Activated effector memory CD4-positive, alpha-beta T cell treated with anti-CD3 and anti-CD28 coated beads, Interleukin-2, amount 50 U/mL, for 16 hours (primary cell): ENCODE measurements around the gene COA7.
"Not testable (repeated sequence)": the region's sequence is repeated elsewhere in the genome, so short reads cannot be mapped to it uniquely, and the experiment has no call there.

Source experiments
- DNase-seq: peaks from one replicate; pipeline ENCODE4 v3.0.0-alpha.2; 2020

Gene COA7

GRCh38 chr1:52702886-52703787 lies 5.0 kb upstream of the COA7 start:
- peak; percentile 92 for DNase-seq

GRCh38 chr1:52695627-52696026 lies 2.5 kb downstream of the COA7 start:
- DNase-seq = no peak

GRCh38 chr1:52693843-52694242 lies 4.3 kb downstream of the COA7 start:
- no peak for DNase-seq

DNA sequence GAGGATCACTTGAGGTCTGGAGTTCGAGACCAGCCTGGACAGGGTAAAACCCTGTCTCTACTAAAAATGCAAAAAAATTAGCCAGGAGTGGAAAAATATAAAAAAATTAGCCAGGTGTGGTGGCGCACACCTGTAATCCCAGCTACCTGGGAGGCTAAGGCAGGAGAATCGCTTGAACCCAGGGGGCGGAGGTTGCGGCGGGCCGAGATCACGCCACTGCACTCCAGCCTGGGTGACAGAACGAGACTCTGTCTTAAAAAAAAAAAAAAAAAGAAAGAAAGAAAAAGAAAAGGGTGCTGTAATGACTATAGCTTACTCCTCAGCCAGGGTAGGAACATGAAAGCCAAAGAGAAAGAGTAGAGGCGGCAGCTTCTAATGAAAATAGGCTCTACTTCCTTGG lies 4.8 kb downstream of the COA7 start:
- DNase-seq = not testable (repeated sequence)

- DNase-seq = peak; percentile 8
These were observed 5.5 kb downstream of the COA7 start for GRCh38 chr1:52692697-52693096.

GRCh38 chr1:52691821-52692220 lies 6.3 kb downstream of the COA7 start:
- no peak for DNase-seq

DNA sequence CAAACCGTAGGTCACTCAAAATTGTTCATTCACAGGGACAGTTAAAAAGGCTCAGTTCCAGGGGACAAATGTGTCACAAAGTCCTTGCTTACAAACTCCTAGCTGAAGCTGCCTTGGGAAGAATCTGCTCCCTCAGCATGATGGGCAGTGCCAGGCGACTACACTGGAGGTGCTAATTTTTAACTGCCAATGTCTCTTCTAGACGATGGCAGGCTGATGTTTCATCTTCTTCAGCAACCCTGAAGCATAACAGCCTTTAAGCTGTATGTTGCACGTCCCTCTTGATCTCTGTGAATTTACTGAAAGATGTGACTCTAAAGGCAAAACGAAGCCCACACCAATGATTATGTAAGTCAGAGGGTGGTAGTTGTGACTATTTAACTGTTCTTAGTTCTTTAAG lies 11.3 kb downstream of the COA7 start:
- peak; percentile 5 for DNase-seq

DNA sequence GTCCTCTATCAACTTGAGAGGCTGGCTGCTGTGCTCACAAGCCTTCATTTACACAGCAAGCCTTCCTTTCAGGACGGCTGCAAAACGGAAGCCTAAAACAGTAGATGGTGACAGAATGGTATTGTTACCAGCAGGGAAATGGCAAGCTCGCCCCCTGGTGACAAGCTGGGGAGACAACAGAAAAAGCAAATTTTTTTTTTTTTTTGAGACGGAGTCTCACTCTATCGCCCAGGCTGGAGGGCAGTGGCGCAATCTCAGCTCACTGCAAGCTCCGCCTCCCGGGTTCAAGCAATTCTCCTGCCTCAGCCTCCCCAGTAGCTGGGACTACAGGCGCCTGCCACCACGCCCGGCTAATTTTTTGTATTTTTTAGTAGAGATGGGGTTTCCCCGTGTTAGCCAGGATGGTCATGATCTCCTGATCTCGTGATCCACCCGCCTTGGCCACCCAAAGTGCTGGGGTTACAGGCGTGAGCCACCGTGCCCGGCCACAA lies 11.8 kb downstream of the COA7 start:
- peak; percentile 90 for DNase-seq

- no peak for DNase-seq
These were observed 13.6 kb downstream of the COA7 start for GRCh38 chr1:52684545-52684944.

- DNase-seq = peak; percentile 38
These were observed 14.7 kb downstream of the COA7 start for GRCh38 chr1:52683367-52683940.

- DNase-seq = no peak
These were observed 17.0 kb downstream of the COA7 start for GRCh38 chr1:52681136-52681535.

DNA sequence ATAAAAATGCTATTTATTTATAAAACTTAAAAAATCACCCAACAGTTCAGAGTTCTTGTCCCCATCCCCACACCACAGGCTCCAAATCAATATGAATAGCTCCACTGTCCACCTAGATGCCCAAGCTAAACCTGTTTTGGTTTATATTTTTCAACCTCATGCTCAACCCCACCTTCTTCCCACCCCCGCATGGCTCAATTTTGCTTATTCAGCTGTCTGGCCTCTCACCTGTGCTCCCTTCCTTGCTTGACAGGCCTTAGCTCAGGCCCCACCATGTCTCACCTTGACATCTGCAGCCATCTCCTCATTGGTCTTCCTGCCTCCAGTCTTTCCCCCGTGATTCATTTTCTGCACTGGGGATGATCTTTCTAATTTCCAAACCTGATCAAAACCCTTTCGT lies 17.8 kb downstream of the COA7 start:
- DNase-seq = no peak

DNA sequence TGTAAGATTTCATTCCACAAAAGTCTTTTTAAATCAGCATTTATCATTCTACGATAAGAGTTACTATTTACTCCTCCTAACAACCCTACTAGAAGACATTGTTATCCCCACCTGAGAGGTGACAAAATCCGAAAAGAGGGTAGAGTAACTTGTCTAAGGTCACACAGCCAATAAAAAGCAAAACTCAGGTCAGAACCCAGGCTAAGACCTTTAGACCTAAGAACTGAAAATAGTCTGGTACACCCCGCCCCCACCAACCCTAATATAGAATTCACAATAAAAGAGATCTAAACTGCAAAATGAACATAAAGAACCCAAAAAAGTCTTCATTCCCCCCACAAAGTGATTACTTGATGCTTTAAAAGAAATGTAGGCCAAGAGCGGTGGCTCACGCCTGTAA lies 18.6 kb downstream of the COA7 start:
- no peak for DNase-seq

DNA sequence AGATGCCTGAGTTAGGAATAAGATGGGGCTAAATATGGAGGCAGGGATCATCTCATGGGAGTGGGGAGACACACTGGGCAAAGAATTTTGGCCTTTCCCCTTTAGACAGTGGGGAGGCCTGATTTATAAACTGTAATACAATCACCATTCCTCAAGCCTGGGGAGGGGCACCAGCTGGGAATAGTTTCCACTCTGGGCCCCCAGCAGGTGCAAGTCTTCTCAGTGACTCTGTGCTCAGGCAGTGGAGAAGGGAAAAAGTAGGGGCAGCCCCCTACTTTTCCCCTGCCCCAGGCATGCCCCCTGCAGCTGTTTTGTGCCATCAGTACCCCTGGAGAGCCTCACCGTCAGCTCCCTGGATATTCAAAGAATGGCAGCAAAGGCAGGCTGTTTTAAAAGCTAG lies 19.1 kb downstream of the COA7 start:
- peak; percentile 24 for DNase-seq

GRCh38 chr1:52677076-52677806 lies 20.9 kb downstream of the COA7 start:
- peak; percentile 30 for DNase-seq

GRCh38 chr1:52676249-52676903 lies 21.8 kb downstream of the COA7 start:
- DNase-seq = peak; percentile 28

GRCh38 chr1:52674497-52675384 lies 23.4 kb downstream of the COA7 start:
- peak; percentile 49 for DNase-seq

- DNase-seq = no peak
These were observed 24.6 kb downstream of the COA7 start for GRCh38 chr1:52673513-52673912.

DNA sequence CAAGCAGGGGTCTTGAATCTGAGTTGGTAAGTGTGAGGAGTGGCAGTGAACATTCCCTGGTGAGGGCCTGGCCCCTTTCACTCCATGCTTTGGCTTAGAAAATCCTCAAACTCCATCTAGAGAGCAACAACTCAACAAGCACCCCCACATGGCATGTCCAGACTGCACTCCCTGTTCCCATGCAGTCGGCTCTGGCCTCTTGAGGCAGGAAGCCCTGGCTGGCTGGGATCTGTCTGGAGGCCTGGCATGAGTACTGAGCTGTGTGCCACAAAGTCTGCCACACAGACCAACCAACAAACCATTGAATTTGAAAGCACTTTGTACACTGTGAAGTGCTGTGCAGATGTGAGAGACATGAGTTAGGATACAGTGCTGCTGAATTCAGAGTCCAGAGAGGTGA lies 25.2 kb downstream of the COA7 start:
- no peak for DNase-seq

DNA sequence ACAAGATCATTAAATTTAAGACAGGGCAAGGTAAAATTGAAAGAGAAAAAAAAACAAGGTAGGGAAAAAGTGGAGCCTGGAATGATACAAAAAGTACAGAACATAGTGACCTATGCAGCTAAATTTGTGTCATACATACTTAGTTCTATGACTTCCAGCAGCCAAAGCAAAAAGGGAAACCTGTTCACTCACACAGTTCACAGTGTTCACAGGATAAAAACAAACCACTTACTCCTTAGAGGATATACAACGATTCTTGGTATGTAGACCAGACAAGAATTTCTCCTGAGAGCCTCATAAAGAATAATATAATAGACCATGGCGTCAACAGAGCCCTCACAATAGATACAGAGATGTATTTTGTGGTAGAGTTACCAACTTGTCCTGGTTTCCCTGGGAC lies 27.5 kb downstream of the COA7 start:
- DNase-seq = no peak

GRCh38 chr1:52669696-52670095 lies 28.5 kb downstream of the COA7 start:
- DNase-seq = no peak

DNA sequence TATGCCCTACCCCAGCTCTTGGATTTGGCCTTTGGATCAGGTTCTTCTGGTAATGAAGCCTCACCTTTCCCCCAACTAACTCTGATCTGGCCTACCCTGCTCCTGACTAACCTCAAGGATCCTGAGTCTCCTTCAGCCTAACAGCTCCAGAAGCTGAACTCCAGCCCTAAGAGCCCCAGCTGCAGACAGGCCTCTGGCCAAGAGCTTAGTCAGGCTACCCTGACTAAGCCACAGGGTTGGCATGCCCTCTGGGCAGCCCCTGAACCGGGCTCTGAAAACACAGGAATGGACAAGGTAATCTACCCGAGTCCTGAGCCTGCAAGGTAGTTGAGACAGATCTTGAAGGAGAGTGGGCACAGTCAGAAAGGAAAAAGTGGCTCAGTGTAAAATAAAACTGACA lies 29.4 kb downstream of the COA7 start:
- DNase-seq = no peak
